HG02885 (cell line): ENCODE data around the gene CYP19A1.

Source experiments
- ATAC-seq: cut with Tn5 transposase; IDR thresholded peaks from one replicate; pipeline ENCODE4 v1.9.1; 2021; ENCODE audit warnings: mild to moderate bottlenecking; ENCODE audit not compliant: unreplicated experiment, poor library complexity

The CYP19A1 gene

DNA sequence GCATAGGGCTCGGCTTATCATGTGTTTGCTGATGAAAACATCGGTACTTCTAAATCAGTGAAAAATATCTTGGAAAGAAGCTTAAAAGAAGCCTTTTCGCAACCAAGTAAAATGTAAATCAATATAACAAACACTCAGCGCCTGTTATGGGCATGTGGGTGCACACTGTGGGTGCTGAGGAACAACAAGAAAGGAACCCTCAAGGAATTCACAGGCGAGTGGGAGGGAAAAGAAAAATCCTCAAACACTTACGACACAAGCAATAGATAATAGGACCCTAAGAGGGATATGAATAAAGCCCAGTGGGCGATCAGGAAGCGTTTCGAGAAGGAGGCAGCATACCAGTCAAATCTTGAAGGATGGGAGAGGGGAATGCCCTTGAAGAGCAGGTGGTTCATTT, 25.0 kb upstream of the CYP19A1 start:
- no peak for ATAC-seq

GRCh38 chr15:51359981-51360380, 21.6 kb upstream of the CYP19A1 start:
- no peak for ATAC-seq

DNA sequence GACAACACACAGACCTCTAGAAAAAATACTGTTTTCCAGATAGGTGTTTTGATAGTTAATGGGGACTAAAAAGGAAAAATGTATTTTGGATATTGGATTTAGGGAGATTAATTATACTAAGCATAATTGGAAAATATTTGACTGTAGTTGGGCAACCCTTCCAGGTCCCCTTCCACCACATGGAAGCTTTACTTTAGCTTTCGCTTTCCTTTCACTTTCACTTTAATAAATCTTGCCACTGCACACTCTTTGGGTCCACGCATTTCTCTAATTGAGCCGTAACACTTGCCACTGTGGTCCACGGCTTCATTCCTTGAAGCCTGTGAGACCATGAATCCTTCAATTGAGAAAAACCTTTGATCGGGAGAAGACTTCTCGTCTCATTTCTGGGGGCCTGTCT, 18.6 kb upstream of the CYP19A1 start:
- ATAC-seq: no peak

DNA sequence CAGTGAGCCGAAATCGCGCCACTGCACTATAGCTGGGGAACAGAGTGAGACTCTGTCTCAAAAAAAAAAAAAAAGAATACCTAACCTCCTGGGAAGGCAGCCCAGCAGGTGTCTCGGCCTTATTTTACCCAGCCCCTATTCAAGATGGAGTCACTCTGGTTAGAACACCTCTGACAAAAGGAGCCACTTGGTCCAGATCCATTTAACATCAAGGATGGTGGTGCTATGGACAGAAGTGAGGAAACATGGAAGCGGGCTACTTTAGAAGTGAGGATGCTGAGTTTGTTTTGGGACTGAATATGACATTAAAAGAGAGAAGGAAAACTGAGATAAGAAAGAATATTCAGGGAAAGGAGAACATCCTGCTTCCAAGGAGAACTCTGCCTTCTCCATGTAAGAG, 17.8 kb upstream of the CYP19A1 start:
- ATAC-seq: no peak

DNA sequence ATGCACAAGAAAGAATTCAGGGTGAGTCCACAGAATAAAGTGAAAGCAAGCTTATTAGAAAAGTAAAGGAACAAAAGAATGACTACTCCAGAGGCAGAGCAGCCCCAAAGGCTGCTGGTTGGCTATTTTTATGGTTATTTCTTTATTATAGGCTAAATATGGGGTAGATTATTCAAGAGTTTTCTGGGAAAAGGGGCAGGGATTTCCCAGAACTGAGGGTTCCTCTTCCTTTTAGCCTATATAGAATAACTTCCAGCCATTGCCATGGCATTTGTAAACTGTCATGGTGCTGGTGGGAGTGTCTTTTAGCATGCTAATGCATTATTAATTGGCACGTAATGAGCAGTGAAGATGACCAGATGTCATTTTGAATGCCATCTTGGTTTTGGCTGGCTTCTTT, 16.7 kb upstream of the CYP19A1 start:
- no peak for ATAC-seq

- no peak for ATAC-seq
These were observed 15.6 kb upstream of the CYP19A1 start for GRCh38 chr15:51353976-51354375.

GRCh38 chr15:51350723-51351122, 12.3 kb upstream of the CYP19A1 start:
- no peak for ATAC-seq

DNA sequence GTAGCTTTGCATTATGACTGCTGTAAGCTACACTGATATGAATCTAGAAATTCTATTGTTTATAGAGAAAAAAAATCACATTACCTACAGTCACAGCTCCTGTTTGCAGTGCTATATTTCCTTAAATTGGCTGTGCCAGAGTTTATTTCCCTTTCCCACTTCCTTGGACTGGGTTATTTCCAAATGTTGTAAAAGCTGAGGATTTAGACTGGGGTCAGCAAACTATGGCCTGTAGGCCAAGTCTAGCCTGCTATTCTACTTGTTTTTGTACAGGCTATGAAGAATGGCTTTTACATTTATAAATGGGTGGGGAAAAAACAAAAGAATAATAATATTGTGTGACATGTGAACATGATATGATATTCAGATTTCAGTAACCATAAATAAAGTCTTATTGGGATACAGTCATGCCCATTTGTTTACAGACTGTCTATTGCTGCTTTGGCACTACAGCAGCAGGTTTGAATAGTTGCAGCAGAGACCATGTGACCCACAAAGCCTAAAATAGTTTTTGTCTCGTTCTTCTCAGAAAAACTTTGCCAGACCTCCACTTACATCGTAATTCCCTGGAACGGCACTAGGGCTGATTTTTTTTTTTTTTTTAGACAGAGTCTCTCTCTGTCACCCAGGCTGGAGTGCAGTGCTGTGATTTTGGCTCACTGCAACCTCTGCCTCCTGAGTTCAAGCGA, 10.9 kb upstream of the CYP19A1 start:
- no peak for ATAC-seq

DNA sequence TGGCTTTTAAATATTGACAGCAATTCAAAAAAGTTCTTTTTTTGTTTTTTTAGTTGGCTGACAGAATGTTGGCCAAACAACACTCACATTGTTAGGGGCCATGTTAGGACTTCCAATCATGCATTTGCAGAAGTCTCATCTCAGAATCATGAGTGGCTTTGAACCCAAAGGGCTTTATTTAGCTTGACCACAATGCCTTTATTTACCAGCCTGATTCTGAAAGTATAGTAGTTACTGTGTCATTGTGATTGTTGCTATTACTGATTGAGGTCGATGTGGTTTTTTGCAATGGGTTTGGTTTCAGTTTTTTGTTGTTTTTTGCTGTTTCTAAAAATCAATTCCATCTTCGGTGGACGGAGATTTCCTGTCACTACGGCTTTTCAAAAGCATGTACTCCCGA, 10.3 kb upstream of the CYP19A1 start:
- ATAC-seq: peak; percentile 96

DNA sequence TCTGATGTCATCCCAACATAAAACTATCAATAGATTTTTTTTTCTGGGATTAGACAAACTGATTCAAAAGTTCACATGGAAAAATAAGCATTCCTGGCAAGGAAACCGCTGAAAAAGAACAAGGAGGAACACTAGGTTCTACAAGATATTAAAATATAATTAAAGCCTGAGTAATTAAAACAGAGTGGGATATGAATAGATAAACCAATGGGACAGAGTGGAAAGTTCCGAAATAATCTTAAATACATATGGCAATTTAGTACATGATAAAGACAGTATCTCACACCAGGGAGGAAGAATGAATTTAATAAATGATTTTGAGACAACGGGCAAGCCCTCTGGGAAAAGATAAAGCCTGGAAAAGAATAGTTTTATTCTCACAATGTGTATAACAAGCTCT, 7.7 kb upstream of the CYP19A1 start:
- no peak for ATAC-seq

GRCh38 chr15:51343466-51343865, 5.1 kb upstream of the CYP19A1 start:
- no peak for ATAC-seq

- ATAC-seq: no peak
These were observed 4.0 kb upstream of the CYP19A1 start for GRCh38 chr15:51342227-51342999.

DNA sequence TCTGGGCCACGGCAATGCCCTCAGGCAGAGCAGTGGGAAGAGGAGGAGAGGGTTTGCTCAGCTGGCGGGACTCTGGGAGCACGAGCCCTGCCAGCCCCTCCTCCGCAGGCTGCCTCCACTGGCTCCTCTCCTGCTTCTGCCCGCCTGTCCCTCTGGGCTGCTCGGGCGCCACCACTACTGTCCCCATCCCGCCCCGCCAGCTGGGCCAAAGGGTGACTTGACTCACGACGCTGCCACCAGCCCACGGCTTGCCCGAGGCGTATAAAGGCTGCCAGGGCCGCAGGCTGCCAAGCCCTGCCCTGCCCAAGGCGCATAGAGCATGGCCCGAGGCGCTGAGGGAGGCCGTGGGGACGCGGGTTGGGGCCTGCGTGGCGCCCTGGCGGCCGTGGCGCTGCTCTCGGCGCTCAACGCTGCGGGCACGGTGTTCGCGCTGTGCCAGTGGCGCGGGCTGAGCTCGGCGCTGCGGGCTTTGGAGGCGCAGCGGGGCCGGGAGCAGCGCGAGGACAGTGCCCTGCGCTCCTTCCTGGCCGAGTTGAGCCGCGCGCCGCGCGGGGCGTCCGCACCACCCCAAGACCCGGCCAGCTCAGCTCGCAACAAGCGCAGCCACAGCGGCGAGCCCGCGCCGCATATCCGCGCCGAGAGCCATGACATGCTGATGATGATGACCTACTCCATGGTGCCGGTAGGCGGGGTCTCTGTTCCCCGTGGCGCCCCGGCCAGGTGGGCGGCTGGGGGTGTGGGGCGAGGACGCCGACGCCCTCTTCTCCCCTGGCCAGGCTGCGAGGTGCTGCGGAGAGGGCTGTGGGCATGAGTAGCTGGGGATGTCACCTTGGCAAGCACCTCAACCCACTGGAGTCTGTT, 3.2 kb upstream of the CYP19A1 start, which contains the start of gene GLDN:
Gene GLDN, plus strand, starts transcription at position 290 of the 861 bp plus-strand sequence. Its CDS starts 30 bp downstream, at position 320.
- ATAC-seq: no peak

GRCh38 chr15:51335538-51336410, 2.6 kb downstream of the CYP19A1 start:
- peak; percentile 77 for ATAC-seq

DNA sequence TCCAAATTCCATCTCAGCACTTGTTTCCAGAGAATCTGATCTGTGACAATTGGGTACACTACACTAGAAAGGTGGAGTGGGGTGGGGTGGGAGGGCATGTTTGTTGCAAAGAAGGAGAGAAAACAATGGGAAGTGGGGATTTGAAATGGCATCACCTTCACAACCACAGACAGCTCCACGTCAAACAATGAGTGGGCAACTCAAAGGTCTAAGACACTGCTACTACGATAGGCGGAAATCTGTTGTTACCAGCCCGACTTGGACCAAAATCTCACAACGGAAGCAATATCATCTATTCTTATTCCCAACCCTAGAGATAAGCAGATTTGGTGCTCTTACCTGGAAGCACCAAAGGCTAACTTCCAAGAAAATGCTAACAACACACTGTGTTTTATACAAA, 3.3 kb downstream of the CYP19A1 start:
- peak; percentile 19 for ATAC-seq

- ATAC-seq: no peak
These were observed 4.4 kb downstream of the CYP19A1 start for GRCh38 chr15:51334011-51334451.

- no peak for ATAC-seq
These were observed 4.8 kb downstream of the CYP19A1 start for GRCh38 chr15:51333571-51333970.

DNA sequence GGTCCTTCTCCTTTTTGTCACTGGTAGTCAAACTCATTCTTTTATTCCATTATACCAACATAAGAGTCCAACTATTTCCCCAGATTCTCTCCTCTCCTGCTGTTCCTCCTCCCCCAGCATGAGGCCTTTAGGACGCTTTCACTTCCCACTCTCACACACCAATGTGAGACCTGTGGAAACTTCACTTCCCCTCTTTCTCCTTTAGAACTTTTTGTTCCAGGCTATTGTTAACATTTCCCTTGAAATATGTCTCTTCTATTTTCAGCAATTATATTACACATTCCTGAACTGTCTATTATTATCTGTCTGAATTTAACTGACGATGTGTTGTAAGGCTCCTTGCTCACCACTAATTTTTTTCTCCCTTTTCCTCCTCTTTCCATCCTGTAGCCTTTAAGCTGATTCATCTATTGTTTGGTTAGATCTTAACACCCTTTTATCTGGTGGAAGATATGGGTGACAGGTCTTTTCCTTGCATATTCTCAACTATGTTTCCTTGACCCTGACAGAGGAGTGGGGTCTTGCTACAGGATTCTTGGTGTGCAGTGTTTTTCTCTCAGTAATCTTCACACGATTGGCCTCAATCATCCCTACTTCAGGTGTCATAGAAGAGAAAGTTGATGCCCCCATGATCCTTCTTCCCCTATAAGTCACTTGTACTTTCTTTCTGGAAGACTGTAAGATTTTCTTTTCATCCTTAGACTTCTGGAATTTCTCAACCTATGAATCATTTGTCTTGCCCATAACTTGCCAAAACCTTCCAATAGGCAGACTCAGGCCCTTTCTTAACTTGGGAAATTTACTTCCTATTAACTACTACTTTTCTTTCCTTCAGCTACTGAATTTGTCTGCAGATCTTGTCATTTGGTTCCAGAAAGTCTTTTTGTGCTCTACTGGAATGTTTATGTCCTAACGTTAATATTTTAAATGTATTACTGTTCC, 5.9 kb downstream of the CYP19A1 start:
- no peak for ATAC-seq

DNA sequence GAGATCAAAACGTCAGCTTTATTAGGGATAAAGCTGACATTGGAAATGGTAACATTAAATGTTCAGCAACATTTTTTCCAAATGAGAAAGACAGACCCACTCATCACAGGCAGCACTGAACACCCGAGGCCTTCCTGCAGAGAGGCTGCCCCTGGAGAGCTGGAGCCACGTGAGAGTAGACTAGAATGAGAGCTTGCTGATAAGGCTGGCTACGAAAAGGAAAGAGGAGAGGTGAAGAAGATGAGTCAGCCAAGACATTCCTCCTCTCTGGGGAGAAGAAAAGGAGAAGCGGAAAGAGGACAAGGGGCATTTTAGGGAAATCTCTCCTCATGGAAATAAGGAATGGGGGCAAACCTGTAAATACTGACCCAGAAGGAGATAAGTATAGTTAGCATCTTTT, 7.3 kb downstream of the CYP19A1 start:
- no peak for ATAC-seq
